ENCODE results near the gene NOB1.
"Not testable (repeated sequence)": the region's sequence is repeated elsewhere in the genome, so short reads cannot be mapped to it uniquely, and the experiment has no call there.

The NOB1 gene

GRCh38 chr16:69757375-69757774, 2.6 kb upstream of the NOB1 start:
- DNase-seq = not testable (repeated sequence)

- DNase-seq = no peak
These were observed 2.0 kb upstream of the NOB1 start for GRCh38 chr16:69756705-69757104.

DNA sequence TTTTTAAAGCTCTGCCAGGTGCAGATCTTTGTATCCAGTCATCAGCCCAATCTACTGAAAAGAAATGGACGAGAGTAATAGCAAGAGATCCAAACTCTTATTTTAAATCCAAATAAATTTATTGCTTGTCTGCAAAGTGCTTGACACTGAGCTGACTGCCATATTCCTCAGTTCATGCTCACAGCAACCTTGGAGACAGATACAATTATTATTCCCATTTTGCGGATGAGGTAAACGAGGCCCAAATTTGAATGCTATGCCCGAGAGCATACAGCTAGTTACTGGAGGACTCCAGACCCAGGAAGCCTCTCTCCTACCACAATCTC, 620 bp downstream of the NOB1 start:
- no peak for DNase-seq

GRCh38 chr16:69748694-69749345, 5.9 kb downstream of the NOB1 start:
- no peak for DNase-seq

GRCh38 chr16:69747115-69747514, 7.6 kb downstream of the NOB1 start:
- no peak for DNase-seq

DNA sequence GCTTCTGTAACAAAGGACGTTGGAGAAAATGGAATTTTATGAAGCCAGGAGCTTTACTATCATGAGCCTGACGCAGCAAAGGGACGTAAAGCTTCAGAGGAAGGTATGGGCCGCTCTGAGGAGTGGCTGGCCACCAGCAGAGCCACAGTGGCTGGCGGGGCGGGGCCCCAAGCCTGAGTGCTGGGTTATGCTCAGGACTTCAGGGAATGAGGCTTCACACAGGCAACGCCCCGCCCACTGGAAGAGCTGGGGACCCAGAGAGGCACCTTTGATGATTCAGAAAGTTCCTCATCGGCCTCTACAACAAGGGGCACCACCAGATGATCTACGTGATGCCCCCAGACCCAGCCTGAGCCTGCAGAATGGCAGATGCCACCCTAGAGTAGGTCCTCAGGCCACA, 8.8 kb downstream of the NOB1 start:
- no peak for DNase-seq

GRCh38 chr16:69745232-69745612, 9.5 kb downstream of the NOB1 start:
- no peak for DNase-seq

GRCh38 chr16:69744363-69745231, 10.1 kb downstream of the NOB1 start:
- DNase-seq = no peak

- DNase-seq = no peak
These were observed 12.5 kb downstream of the NOB1 start for GRCh38 chr16:69741951-69742904.

DNA sequence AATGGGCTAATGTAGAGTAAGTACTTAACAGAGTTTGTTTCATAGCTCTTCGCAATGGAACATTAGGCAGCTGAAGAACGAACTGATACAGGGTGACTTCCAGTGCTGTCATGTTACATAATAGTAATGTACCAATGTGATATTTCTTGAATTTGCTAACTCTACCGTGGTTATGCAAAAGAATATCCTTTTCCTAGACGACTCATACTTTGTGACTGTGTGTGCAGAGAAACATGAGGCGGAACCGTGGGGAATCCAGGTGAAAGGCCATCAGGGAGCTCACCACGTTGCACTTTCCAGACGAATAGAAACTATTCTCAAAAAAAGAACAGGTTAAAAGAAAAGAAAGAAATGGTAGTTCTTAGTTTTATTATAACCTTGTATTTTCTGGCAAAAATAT, 13.2 kb downstream of the NOB1 start:
- DNase-seq = no peak

GRCh38 chr16:69732101-69732500, 22.6 kb downstream of the NOB1 start:
- no peak for DNase-seq

- not testable (repeated sequence) for DNase-seq
These were observed 23.4 kb downstream of the NOB1 start for GRCh38 chr16:69731280-69731679.

DNA sequence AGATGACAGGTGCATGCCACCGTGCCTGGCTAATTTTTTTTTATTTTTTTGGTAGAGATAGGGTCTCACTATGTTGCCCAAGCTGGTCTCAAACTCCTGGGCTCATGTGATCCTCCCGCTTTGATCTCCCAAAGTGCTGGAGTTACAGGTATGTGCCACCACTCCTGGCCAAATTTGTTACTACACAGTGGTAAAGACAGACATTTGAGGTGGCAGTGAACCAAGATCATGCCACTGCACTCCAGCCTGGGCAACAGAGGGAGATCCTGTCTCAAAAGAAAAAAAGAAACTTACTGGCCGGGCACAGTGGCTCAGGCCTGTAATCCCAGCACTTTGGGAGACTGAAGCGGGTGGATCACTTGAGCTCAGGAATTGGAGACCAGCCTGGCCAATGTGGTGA, 25.7 kb downstream of the NOB1 start:
- DNase-seq = not testable (repeated sequence)

- DNase-seq = peak; percentile 63
These were observed 26.8 kb downstream of the NOB1 start for GRCh38 chr16:69727916-69728270.

DNA sequence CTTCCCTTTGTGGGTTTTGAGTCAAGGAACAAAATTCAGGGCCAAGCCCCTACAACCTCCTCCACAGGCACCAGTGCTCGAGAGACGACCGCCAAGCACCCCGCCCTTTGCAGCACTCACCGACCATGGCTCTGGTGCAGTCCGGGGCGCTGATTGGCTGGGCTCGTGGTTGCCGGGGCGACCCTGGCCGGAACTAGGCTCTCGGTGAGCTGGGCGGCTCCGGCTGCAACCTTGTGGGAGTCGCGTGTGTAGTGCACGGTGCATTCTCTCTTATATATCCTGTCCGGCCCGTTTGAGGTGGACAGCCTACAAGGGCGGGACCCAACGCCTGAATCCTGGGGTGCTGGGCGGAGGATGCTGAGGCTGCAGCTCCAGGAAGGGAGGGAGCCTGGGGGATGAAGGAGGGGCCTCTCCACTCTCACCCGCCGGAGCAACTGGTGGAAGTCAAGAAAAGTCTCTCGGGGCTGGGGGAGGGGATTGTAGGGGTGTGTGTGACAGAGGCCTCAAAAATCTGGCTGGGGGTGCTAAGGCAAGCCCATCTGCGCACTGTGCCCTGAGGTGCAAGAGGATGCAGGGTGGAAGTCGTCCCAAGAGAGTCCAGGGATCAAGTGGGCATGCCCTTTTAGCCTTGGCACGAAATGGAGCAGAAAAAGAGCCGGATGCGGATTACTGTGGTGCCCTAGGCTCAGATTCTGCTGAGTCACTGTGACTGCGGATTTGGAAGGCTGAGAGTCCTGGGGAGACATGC, 28.2 kb downstream of the NOB1 start, which contains the start of gene NQO1:
Gene NQO1 (minus strand): TSS at position 248 of the 748 bp plus-strand sequence. CDS start 121 bp downstream, at position 127.
- DNase-seq = peak; percentile 70

- no peak for DNase-seq
These were observed 29.0 kb downstream of the NOB1 start for GRCh38 chr16:69725480-69726312.

DNA sequence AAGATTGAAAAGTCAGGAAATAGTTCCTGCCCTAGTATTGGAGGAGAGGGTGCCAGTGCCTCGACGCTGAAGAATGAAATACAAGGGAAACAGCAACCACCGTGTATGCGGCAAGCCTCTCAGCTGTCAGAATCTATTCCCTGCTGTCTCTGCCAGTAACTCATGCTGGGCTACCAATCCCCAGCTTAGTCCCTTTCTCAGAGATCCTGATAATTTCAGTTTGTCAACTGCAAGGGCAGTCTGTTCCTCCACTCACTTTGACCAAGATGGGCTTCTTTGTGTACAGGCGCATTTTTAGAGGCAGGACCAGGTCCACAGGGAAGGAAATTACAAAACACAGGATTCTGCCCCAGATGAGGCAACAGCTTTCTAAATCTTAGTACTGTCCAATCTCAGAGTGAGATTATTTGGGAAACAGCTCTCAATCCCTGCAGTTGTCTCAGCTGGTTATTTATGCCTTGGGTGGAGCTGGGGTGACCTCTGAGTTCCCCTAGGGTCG, 29.7 kb downstream of the NOB1 start:
- DNase-seq = no peak

- no peak for DNase-seq
These were observed 30.3 kb downstream of the NOB1 start for GRCh38 chr16:69724414-69724873.

- DNase-seq = no peak
These were observed 33.2 kb downstream of the NOB1 start for GRCh38 chr16:69721441-69721957.

GRCh38 chr16:69720822-69721430, 33.8 kb downstream of the NOB1 start:
- DNase-seq = no peak

Measured in NCI-H2029 treated with DMSO at 0.1 percent for 48 hours (cell line).